ENCODE measurements around the gene HSPA4.

GRCh38 chr5:133128066-133128465, 76.3 kb downstream of the HSPA4 start:
- no peak for TF ChIP-seq POLR2AphosphoS5 (IDR thresholded peaks at IDR 0.05; ENCODE audit: insufficient read depth in 1 of 2, low read depth in 1 of 2)
- no peak for TF ChIP-seq CTCF (IDR thresholded peaks at IDR 0.05)
- TF ChIP-seq POLR2A (IDR thresholded peaks at IDR 0.05) = no peak

All from vagina (tissue), 2 donors.